Kidney (tissue), 14 donors: Measurements from ENCODE around the gene TRIO. TPM values are rescaled to one million over a fixed set of nuclear protein-coding genes. Genes with fewer than 3 reads are reported as not detected.

Experiments
- DNase-seq, 5 donors: peaks; one replicate each; pipeline ENCODE4 v3.0.0-alpha.2; 2013 to 2020
- FAIRE-seq: peaks from 2 replicates; lab custom pipeline; 2012; peaks lifted over from hg19 to GRCh38; lab: Jason Lieb, UNC
- H3K27ac ChIP-seq, 2 donors: one replicate each; pipeline ENCODE4 v1.7.0; 2013; ENCODE audit warnings: low read depth in 2 of 2, low read length in 2 of 2, inconsistent platforms in 1 of 2
- H3K27me3 ChIP-seq: one replicate; pipeline ENCODE4 v1.7.1; 2013; ENCODE audit warnings: low read length, inconsistent platforms; ENCODE audit not compliant: control insufficient read depth, insufficient read depth
- H3K36me3 ChIP-seq, 3 donors: one replicate each; pipeline versions ENCODE4 v1.7.0 to v1.7.1; 2013; ENCODE audit warnings: low read length in 3 of 3, control low read depth in 1 of 3, inconsistent platforms in 1 of 3; ENCODE audit not compliant: insufficient read depth in 3 of 3, control insufficient read depth in 2 of 3
- H3K4me1 ChIP-seq, 3 donors: one replicate each; pipeline versions ENCODE4 v1.7.0 to v1.7.1; 2013; ENCODE audit warnings: low read length in 3 of 3, inconsistent platforms in 1 of 3, low read depth in 1 of 3; ENCODE audit not compliant: control insufficient read depth in 2 of 3, insufficient read depth in 2 of 3
- H3K4me3 ChIP-seq, 3 donors: one replicate each; pipeline versions ENCODE4 v1.7.0 to v1.8.1; 2013; ENCODE audit warnings: low read length in 3 of 3, control low read depth in 1 of 3, inconsistent platforms in 1 of 3
- H3K9ac ChIP-seq, 3 donors: one replicate each; pipeline versions ENCODE4 v1.7.0 to v1.7.1; 2013; ENCODE audit warnings: low read length in 3 of 3, control low read depth in 1 of 3, inconsistent platforms in 1 of 3
- H3K9me3 ChIP-seq, 3 donors: one replicate each; pipeline versions ENCODE4 v1.7.0 to v1.7.1; 2013; ENCODE audit warnings: low read length in 3 of 3, control low read depth in 1 of 3, inconsistent platforms in 1 of 3; ENCODE audit not compliant: control insufficient read depth in 2 of 3, insufficient read depth in 1 of 3
- CTCF ChIP-seq: IDR thresholded peaks from 3 replicates; pipeline ENCODE4 v1.5.1; 2012; ENCODE audit warnings: mild to moderate bottlenecking, moderate library complexity, borderline replicate concordance; ENCODE audit not compliant: insufficient read depth; ENCODE audit errors: extremely low read depth
- intact Hi-C: fragments of 100-400 bp; cut with DNase I; formaldehyde crosslinking; loops from one replicate; pipeline ENCODE4 v1.11.1; 2022
- polyA plus RNA-seq: library from polyadenylated mRNA; stranded (reverse); fragments of 350-450 nt; fragmentation: Illumina TruSeq; extraction: RNeasy Lipid Tissue Mini Kit (QIAGEN cat#74804); gene quantifications from one replicate; pipeline ENCODE4 v1.2.3, GENCODE V29; 2014; ENCODE audit warnings: low read depth, low replicate concordance; ENCODE audit not compliant: insufficient read depth
- total RNA-seq: library from RNA; stranded (reverse); fragmentation: NEBNext Ultra II Directional; extraction: Animal tissue kit (Norgen Biotek cat#: 25700); gene quantifications from one replicate; pipeline ENCODE4 v1.2.1, GENCODE V29; 2021
- donor health status: control.
- donor health status: control.
- donor health status: control.
- donor health status: control.
- donor health status: control.
- donor health status: DM: yes; HTN: yes; CAD: no.
- donor health status: Normal renal cell carcinoma (clear cell type).

The TRIO gene
- total and polyA plus RNA-seq, 2 donors from 2014 or later, result 9.5 to 149 TPM

- no peak for TF ChIP-seq CTCF
- Histone ChIP-seq H3K4me1 (no peaks in the 10 kb centered on the region), H3K4me3 (no peak overlapping the region), H3K27ac (no peak overlapping the region), H3K36me3 (peaks cover 11 to 38% (median 24%) of the 10 kb centered on the region in 3 donors), H3K9ac (no peak overlapping the region), H3K9me3 (no peaks in the 10 kb centered on the region), H3K27me3 (no peaks in the 10 kb centered on the region)
- DNase-seq (no peak), FAIRE-seq (no peak)
- intact Hi-C loops, result no loop called here
Observed at GRCh38 chr5:14465116-14465515, 322.0 kb downstream of the TRIO start.

GRCh38 chr5:14465776-14466175 is 322.6 kb downstream of the TRIO start:
- H3K9ac ChIP-seq, result no peak overlapping the region
- FAIRE-seq, result no peak
- no peaks in the 10 kb centered on the region for H3K9me3 ChIP-seq
- peaks cover 11 to 38% (median 24%) of the 10 kb centered on the region in 3 donors for H3K36me3 ChIP-seq
- H3K27ac ChIP-seq, result no peak overlapping the region
- DNase-seq, result no peak
- no peaks in the 10 kb centered on the region for H3K27me3 ChIP-seq
- no peaks in the 10 kb centered on the region for H3K4me1 ChIP-seq
- no peak overlapping the region for H3K4me3 ChIP-seq
- intact Hi-C loops, result no loop called here
- no peak for TF ChIP-seq CTCF

DNA sequence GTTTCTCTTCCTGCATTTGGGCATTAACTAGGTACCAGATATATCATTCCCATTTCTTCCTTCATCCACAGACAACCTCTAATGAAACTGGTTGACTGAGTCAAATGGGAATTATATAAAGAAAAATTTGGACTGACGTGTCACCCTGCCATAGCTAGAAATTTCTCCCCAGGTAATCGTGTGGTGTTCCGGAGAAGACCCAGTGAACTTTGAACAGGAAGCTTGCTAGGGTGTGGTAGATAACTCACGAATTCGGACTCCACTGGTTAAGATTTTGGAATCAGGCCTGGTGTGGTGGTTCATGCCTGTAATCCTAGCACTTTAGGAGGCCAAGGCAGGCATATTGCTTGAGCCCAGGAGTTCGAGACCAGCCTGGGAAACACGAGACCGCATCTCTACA is 324.1 kb downstream of the TRIO start:
- Histone ChIP-seq H3K4me1 (no peaks in the 10 kb centered on the region), H3K27ac (no peak overlapping the region), H3K4me3 (no peak overlapping the region), H3K9me3 (no peaks in the 10 kb centered on the region), H3K36me3 (peaks cover 11 to 42% (median 17%) of the 10 kb centered on the region in 3 donors), H3K27me3 (no peaks in the 10 kb centered on the region), H3K9ac (no peak overlapping the region)
- FAIRE-seq (no peak), DNase-seq (no peak)
- no peak for TF ChIP-seq CTCF
- intact Hi-C loops, result no loop called here

- H3K4me3 ChIP-seq, result no peak overlapping the region
- no peaks in the 10 kb centered on the region for H3K9me3 ChIP-seq
- DNase-seq, result no peak
- no peaks in the 10 kb centered on the region for H3K27me3 ChIP-seq
- no peak overlapping the region for H3K9ac ChIP-seq
- no peak overlapping the region for H3K27ac ChIP-seq
- no peak for TF ChIP-seq CTCF
- peaks cover 9 to 35% (median 14%) of the 10 kb centered on the region in 3 donors for H3K36me3 ChIP-seq
- no peaks in the 10 kb centered on the region for H3K4me1 ChIP-seq
- no peak for FAIRE-seq
- intact Hi-C loops, result no loop called here
Observed at GRCh38 chr5:14467886-14468285, 324.7 kb downstream of the TRIO start.
